ENCODE measurements around the gene STX2.

- TF ChIP-seq CTCF (IDR thresholded peaks at IDR 0.05; ENCODE audit: poor library complexity) (no peak), EZH2phosphoT487 (IDR thresholded peaks at IDR 0.05; ENCODE audit: low read depth, severe bottlenecking, unreplicated experiment) (no peak), EZH2 (IDR thresholded peaks at IDR 0.05; ENCODE audit: borderline replicate concordance) (no peak)
These were observed 35.3 kb downstream of the STX2 start for GRCh38 chr12:130803702-130804101.

Data from hepatocyte (in vitro differentiated cells).